GM19035 (cell line): ENCODE measurements around the gene SREBF1.
A peak's percentile ranks its signal among the peaks of the same experiment; 100 is the strongest.

ENCODE experiments used
- ATAC-seq: cut with Tn5 transposase; IDR thresholded peaks from one replicate; pipeline ENCODE4 v1.9.1; 2021; ENCODE audit not compliant: unreplicated experiment

SREBF1 gene

DNA sequence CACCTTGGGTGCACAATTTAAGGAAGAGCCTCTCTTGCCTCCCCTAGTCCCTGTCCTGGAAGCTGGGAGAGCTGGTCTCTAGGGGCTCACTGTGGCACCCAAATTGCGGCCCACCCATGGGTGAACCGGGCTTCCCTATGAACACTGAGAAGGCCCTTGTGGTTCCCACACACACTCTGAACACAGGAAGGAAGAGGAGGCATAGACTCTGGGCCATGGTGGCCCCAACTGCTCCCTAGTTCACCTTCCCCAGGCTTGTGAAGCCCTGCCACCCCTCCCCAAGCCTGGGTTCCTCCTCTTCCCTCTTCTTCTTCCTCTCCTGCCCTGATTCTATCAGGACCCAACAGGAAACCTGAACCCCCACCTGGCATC is 10.5 kb downstream of the SREBF1 start:
- no peak for ATAC-seq

DNA sequence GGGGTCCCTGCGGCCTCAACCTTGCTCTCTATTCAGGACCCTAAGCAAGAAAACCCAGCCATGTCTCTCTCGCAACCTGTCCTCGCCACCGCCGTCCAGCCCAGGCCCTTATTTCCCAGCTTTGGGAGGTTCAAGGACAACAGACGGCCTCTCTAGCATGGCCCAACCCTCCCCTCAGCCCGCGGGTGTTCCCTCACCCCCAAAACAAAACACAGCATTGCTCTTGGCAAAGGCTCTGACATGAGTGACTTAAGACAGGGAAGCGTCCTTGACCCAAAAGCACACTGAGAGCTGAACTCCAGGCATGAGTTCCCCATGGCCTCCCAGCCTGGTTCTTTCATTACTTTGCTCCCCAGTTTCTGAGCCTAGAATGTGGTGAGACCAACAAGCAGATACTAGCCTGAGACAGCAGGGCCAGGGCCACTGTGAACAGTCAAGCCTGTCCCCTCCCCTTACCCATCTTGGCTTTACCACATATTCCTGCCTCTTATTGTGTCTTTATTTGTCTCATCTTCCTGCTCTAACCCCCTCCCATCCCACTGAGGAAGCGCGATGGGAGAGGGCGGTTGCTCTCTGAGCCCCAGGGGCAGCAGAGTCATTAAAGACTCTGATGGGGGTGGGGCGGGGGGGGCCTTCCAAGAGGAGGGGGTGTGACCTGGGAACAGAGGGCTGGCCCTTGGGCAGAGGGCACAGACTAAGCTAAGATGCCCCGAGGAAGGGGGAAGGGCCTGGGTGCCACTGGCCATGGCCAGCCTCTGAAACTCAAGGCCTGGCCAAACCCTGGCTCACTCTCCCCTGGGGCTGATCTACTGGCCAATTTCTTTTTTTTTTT is 11.8 kb downstream of the SREBF1 start:
- no peak for ATAC-seq

DNA sequence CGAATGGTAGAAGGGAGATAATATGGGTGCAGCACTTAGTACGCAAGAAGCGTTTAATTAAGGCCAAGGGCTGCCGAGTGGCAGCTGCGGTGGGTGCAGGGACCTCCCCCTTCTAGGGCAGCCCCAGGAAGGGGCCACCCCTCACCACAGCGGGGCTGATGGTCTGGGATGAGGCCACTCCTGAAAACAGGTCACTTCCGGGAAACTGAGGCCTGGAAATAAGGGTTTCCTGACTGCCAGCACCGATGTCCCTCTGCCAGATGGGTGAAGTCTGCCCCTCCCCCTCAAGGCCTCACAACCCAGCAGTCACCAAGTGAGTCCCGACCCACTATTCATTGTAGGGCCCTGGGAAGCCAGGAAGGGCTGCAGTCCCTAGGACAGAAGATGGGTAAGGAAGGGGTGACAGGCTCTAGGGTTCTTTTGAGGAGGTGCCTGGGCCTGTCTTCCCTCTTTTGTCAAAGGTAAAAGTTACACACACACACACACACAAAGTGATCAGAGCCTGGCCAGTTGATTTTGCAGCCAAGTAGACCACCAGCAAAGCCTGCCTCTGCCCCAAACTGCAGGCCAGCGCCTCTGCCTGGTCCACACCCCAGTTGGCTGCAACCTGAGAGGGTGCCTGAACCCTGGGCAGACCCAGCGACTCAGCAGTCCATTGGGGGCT is 12.5 kb downstream of the SREBF1 start:
- ATAC-seq = peak; percentile 24

DNA sequence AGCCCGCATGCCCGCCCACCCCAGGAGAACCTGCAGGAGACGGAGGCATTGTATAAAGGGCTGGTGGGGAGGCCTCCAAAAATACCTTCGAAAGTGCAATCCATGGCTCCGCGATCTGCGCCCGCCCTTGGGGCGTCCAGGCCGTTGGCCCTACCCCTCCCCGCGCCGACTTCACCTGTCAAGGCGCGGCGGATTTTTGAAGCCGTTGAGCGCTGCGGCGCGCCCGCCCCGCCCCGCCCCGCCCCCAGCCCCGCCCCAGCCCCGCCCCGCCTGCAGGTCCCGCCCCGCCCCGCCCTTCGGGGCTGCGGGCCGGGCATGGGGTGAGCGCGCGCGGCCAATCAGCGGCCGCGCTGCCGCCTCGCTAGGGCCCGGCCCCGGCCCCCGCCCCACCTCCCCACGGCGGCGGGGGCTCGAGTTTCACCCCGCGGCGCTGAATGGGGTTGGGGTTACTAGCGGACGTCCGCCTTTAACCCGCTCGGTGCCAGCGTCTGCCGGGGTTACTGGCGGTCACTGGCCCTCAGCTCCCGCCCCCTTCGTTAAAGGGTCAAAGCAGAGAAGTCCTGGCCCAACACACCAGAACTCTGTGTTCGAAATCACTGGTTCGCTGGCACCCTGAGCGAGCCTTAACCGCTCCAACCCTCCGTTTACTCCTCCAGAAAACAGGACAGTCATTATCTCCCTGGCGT is 13.2 kb downstream of the SREBF1 start:
- peak; percentile 79 for ATAC-seq

DNA sequence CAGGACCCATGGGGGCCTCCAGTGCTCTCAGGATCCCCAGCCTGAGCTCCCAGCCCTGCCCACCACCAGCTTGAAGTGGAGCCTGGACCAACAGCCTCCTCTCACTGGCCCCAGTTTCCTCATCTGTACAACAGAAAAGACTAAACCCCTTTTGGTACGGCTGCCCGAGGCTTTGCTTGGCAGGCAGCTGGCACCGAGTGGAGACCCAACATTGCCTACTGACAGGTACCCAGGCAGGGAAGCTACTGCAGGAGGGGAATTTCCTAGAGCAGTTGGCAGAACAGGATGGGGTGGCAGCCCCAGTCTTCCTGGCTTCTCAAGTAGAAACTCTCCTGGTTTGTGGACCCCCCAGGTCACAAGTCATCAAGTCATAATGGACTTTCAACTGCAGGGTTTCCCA is 14.2 kb downstream of the SREBF1 start:
- no peak for ATAC-seq

DNA sequence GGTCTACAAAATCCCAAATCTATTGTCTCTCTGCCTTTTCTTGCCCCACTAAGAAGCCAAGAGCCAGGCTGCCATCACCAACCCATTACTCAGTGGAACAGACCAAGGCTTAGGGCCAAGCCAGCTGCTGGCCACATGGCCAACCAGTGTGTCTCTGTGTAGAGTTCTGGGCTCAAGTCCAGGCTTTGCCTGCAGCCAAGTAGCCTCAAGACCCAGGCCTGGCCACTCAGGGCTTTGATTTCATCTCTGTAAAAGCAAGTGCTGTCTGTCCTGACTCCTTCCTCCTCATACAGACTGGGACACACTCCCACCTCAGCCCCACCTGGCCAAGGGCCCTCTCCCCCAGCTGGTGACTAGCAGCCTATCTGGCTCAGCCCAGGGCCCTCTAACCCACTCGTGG is 14.6 kb downstream of the SREBF1 start:
- no peak for ATAC-seq

DNA sequence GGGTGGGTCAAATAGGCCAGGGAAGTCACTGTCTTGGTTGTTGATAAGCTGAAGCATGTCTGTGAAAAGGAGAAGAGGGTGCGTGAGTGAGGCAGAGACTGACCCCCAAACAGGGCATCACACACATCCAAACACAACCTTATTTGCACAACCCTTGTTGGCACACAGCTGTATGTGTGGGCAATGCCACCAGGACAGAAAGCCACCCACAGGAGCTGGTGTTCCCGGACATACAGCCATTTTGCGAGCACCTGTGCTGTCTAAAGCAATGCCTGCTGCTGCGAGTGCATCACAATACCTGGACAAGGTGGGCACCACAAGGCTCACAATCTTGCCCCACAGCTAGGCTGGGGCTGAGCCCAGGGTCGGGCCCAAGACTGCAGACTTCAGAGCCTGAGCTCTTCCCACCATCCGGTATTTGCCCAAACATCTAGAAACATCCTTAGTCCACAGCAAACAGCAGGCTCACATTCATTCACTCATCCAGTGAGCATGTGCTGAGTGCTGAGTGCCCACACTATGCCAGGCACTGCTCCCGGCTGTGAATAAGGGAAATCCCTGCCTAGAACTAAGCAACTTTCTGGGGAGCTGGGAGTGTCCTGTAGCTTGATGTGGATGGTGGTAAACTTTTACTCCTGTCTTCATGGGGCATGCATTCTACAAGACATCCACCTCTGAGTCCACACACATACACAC is 16.2 kb downstream of the SREBF1 start:
- ATAC-seq = no peak

DNA sequence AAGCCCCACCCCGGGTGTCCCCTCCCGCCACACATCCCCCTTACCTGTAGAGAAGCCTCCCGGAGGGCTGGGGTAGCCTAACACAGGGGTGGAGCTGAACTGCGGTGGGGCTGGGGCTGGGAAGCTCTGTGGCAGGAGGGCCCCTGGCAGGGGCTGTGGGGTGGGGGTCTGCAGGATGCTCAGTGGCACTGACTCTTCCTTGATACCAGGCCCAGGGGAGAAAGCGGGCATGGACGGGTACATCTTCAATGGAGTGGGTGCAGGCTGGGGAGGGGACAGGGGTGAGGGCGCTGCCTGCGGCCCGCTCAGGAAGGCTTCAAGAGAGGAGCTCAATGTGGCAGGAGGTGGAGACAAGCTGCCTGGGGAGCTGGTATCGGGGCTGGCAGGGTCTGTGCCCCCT is 16.7 kb downstream of the SREBF1 start:
- no peak for ATAC-seq

DNA sequence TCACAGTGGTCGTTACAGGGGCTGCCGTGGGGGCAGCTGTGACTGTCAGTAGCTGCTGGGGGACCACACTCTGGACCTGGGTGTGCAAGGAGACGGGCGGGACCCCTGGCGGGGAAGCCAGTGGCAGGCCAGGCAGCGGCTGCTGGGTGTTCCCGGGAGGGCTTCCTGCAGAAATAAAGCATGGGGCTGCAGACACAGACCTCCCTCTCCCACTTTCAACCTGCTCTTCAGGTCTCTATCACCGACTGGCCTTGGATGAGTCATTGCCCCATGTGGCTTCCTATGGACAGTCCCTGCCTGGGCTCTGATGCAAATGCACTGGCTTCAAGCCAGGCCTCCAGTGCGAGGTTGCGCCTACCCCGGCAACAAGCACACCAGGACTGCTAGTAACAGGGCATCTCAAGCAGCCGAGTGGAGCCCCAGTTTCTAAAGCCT is 17.2 kb downstream of the SREBF1 start:
- peak; percentile 42 for ATAC-seq

DNA sequence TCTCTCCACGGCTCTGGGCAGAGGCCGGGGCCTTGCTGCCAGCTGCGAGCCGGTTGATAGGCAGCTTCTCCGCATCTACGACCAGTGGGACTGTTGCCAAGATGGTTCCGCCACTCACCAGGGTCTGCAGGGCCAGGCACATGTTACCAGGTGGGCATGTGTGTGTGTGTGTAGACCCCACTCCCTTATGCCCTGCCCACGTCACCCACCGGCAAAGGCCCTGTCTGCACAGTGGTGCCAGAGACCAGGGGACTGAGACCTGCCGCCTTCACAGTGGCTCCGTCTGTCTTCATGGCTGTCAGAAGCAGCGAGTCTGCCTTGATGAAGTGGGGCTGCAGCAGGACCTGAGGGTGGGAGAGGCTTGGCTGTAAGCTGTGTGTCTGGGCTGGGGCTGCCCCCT is 17.7 kb downstream of the SREBF1 start:
- ATAC-seq = no peak

DNA sequence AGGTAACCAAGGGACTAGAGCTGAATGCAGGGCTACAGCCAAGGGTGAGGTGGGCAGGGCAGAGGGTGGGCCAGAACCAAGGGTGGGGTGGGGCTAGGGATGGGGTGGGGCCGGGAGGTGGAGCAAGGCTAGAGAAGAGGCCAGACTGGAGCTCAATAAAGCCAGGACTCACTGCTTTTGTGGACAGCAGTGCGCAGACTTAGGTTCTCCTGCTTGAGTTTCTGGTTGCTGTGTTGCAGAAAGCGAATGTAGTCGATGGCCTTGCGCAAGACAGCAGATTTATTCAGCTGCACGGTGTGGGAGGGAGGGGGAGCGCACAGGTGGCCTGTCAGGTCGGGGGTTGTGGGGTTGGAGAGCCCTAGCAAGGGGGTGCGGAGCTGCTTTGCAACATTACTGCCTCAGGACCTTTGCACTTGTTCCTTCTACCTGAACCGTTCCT is 18.7 kb downstream of the SREBF1 start:
- no peak for ATAC-seq

DNA sequence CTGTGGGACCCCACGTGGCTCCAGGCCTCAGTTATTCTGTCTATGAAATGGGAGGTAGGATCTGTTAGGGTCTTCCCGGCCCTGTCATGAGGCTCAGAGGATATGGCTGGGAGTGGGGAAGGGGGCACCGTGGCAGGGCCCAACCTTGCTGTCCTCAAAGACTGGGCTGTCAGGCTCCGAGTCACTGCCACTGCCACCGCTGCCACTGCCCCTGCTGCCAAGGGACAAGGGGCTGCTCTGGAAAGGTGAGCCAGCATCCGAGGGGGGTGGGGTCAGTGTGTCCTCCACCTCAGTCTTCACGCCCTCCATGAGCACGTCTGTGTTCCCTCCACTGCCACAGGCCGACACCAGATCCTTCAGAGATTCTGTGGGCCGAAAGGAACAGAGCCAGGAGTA is 19.2 kb downstream of the SREBF1 start:
- no peak for ATAC-seq

DNA sequence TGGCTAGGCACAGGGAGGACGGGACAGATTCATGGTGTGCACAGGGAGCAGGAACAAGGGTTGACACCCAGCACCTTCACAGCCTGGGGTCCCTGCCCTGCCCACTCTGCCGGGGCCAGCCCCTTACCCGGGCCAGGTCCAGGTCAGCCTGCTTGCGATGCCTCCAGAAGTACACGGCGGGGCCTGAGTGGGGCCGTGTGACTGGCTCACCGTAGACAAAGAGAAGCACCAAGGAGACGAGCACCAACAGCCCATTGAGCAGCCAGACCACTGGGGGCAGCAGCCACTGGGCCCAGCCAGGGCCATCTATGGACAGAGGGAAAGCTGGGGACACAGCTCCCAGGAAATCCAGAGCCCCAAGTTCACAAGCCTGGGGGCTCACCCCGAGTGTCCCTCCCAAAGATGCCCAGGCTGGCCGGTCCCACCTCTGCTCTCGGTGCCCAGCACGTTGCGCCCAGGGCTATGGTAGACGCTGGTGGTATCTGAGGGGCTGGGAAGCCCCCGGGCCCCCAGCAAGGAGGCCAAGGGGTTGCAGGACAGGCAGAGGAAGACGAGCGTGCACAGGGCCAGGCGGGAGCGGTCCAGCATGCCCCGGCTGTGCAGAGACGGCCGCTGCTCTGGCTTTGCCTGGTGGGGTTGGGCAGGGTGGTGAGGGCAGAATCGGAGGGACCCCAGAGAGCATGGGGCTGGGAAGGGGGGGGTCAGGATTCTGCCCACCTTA is 19.8 kb downstream of the SREBF1 start:
- no peak for ATAC-seq

DNA sequence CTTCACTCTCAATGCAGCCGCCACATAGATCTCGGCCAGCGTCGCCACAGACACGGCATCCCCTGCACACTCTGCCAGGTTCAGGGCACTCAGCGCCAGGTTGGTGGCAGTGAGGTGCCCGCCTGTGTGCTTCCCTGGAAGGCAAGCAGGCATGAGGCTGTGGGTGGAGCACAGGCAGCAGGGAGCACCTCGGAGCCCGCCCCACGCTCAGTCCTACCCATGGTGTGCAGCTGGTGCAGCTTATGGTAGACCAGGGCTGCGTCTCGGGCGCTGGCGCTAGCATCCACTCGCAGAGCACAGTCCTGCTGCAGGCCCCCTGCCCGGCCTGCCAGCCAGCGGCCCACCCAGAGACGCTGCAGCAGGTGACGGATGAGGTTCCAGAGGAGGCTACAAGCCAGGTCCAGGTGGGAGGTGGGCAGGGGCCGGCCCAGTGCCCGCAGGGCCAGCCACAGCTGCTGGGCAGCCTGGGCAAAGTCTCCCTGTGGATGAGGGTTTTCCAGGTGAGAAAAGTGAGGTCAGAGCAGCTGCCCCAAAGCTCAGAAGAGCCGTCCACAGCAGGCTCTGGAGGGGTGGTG is 20.5 kb downstream of the SREBF1 start:
- no peak for ATAC-seq

DNA sequence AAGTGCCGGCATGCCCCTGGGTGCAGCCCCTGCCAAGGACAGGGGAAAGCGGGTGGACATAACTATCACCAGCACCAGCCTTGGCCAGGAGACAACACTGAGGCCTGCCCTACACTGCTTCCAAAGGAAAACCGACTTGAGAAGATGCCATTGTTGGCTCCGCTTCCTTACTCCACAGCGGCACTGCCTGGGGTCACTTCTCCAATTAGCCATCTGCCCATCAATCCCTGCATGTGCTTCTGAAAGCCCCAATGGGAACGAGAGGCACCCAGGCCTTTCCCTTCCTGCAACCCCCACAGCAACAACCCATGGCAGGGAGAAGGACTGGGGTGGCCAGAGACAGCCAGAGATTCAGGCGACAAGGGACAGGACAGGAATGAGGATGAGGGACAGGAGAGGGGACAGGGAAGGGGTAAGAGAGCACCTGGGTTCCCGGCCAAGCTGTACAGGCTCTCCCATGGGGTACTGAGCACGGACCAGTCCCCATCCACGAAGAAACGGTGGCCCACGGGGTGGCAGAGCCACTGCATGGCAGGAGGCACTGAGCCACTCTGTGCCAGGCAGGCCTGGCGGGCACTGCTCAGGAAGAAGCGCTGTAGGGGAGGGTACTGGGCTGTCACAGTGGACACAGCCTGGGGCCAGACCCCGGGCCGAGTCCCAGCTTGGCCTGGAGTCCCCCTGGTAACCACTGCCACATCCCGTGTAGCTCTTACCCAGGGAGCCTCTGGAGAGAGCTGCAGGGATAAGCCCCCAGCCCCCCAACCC is 21.2 kb downstream of the SREBF1 start:
- no peak for ATAC-seq

DNA sequence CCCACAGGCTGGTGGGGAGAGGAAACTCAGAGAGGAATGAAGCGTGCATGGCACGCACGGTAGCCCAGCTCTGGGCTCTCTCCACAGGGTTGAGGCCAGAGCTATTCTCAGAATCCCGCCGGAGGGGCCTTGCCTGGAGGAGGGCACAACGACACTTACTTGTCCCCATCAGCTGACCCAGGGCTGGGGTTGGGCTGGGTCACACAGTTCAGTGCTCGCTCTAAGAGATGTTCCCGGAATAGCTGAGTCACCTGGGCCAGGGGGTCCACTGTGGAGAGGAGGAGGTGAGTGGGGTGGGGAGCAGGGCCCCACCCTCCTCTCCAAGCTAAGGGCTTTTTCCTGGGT is 21.8 kb downstream of the SREBF1 start:
- no peak for ATAC-seq

DNA sequence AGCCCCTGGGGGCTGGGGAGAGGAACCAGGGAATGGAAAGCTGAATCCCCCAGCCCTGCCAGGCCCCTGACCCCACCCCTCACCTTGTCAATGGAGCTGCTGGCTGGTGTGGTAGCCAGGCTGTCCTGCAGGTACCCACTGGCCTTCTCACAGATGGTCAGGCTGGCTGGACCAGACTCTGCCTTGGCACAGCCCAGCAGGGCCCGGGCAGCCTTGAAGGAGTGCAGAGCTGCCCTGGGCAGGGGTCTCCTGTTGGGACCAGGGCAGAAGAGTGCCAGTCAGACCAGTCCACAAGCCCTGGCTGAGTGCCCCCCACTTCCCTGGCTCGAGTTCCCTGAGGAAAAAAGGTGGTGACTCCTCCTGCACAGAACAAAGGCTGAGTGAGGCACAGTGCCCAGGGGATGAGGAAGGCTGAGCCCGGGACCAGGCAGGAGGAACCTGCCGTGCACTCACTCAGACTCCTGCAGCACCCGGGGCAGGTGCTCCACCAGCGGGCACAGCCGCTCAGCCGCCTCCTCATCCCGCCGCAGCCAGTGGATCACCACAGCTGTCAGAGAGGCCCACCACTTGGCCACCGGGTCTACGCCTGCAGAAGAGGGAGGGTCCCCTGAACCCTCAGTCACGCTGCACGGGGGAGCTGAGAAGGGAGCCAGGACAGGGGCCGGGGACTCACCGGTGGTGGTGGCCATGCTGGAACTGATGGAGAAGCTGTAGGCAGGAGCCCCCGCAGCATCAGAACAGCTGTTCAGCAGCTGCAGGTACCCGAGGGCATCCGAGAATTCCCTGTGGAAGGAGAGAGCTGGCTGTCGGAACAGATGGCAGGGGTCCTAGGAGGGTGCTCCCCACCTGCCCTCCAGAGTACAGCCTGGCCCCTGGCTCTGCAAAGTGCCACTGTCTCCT is 22.4 kb downstream of the SREBF1 start:
- ATAC-seq = no peak

DNA sequence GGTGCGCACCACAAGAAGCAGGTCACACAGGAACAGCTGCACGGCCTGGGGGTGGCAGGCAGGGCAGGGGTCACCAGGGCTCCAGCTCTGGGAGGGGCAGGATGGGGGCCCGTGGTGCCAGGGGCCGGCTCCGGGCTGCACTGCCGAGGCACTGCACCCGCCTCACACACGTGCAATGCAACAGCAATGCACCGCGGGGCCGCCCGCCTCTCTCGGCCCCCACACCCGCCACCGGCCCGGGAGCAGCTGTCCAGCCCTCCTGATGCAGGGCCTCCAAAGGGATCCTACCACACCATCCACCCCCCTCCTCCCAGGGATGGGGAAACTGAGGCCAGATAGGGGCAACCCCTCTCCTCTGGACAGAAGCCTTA is 23.1 kb downstream of the SREBF1 start:
- ATAC-seq = no peak
